H1 (cell line): ENCODE results near the gene SEMA3A. TPM values are rescaled to one million over a fixed set of nuclear protein-coding genes. Genes with fewer than 3 reads are reported as not detected.

Experiments
- CHD7 ChIP-seq: fragments of 300-600 bp; sonication (generic); IDR thresholded peaks from 2 replicates; pipeline ENCODE4 v1.7.1; 2012; ENCODE audit warnings: low read length, moderate library complexity, mild to moderate bottlenecking, inconsistent platforms; ENCODE audit not compliant: insufficient replicate concordance
- HDAC6 ChIP-seq: IDR thresholded peaks from one replicate; pipeline ENCODE4 v1.7.1; 2012; ENCODE audit warnings: low read depth, mild to moderate bottlenecking, inconsistent platforms, low read length, moderate library complexity
- polyA plus RNA-seq, 7 experiments: library from polyadenylated mRNA; depleted of rRNA in 3 of 7; stranded (reverse) in 5 of 7; unstranded in 2 of 7; fragments of >200 nt in 5 of 7; fragments of 200-250 nt in 2 of 7; gene quantifications; 1 replicate in 5 of 7; 2 replicates in 1 of 7; 4 replicates in 1 of 7; pipeline versions ENCODE4 v1.2.1 to v1.2.3, GENCODE V29; 2011 to 2013; ENCODE audit warnings: missing spikeins in 2 of 7, mixed read lengths in 2 of 7
- total RNA-seq: library from RNA; stranded (reverse); fragmentation: NEBNext Ultra II Directional; extraction: Animal tissue kit (Norgen Biotek cat#: 25700); gene quantifications from 2 replicates; pipeline ENCODE4 v1.2.1, GENCODE V29; 2021

Gene SEMA3A
- total and polyA plus RNA-seq, 2 of the 8 experiments (the other 6 are each of a cell fraction or from before 2014, with no cell fraction given), result 8.1 to 45.9 TPM

- TF ChIP-seq CHD7, result no peak
- TF ChIP-seq HDAC6, result no peak
Measured at GRCh38 chr7:84027678-84028077, 166.9 kb downstream of the SEMA3A start (continued).
